GM12878 (cell line): ENCODE data around the gene MED13L. TPM values are rescaled to one million over a fixed set of nuclear protein-coding genes. Genes with fewer than 3 reads are reported as not detected.

Source experiments
- ATAC-seq: fragments of 200-7000 bp; cut with Tn5 transposase; 3 replicates; pipeline ENCODE4 v1.9.1; 2020; ENCODE audit warnings: mild to moderate bottlenecking, moderate library complexity
- BruUV-seq: library from RNA; stranded (reverse); fragments of 400-500 nt; replicated peaks from 2 replicates; lab custom pipeline; 2021; lab: Mats Ljungman, UMichigan
- CTCF ChIA-PET: fragments of 300-600 bp; sonication (Branson Sonifier 250); formaldehyde crosslinking; extraction: SDS; loops from one replicate; lab custom pipeline; 2021; ENCODE audit warnings: inconsistent platforms; lab: Yijun Ruan, JAX
- POLR2A ChIA-PET: fragments of 350-600 bp; formaldehyde crosslinking; extraction: SDS; loops from one replicate; lab custom pipeline; 2021; ENCODE audit warnings: inconsistent platforms; lab: Charles Lee
- RAD21 ChIA-PET: fragments of 300-600 bp; sonication (Branson Sonifier 250); formaldehyde crosslinking; loops from one replicate; lab custom pipeline; 2023; ENCODE audit warnings: antibody characterized with exemption; ENCODE audit not compliant: unreplicated experiment; lab: Charles Lee
- SMC1A ChIA-PET: fragments of 300-600 bp; sonication (Branson Sonifier 250); formaldehyde crosslinking; loops from one replicate; lab custom pipeline; 2023; ENCODE audit not compliant: unreplicated experiment, uncharacterized antibody; lab: Charles Lee
- DNase-seq: peaks from one replicate; pipeline ENCODE4 v3.0.0-alpha.2; 2011; ENCODE audit warnings: low read depth, low spot score
- FAIRE-seq: peaks from 3 replicates; lab custom pipeline; 2011; peaks lifted over from hg19 to GRCh38; lab: Jason Lieb, UNC
- H2AFZ ChIP-seq: 2 replicates; pipeline ENCODE4 v1.6.0; 2011; ENCODE audit warnings: low read depth, low read length, control low read depth; ENCODE audit not compliant: control insufficient read depth
- H3K27ac ChIP-seq: 2 replicates; pipeline ENCODE4 v1.5.1; 2011; ENCODE audit warnings: control low read depth; ENCODE audit not compliant: control insufficient read depth, insufficient read depth
- H3K27me3 ChIP-seq, 2 experiments: replicated peaks in 1 of 2; 2 replicates each; pipeline versions ENCODE4 v1.6.0 to v1.6.1; 2011; ENCODE audit warnings: low read length in 1 of 2; ENCODE audit not compliant: control insufficient read depth in 2 of 2, insufficient read depth in 2 of 2
- H3K36me3 ChIP-seq, 2 experiments: 2 replicates each; pipeline ENCODE4 v1.5.1; 2011; ENCODE audit warnings: low read length in 1 of 2; ENCODE audit not compliant: control insufficient read depth in 2 of 2, insufficient read depth in 2 of 2
- H3K4me1 ChIP-seq: 2 replicates; pipeline ENCODE4 v1.6.1; 2011; ENCODE audit warnings: mild to moderate bottlenecking, low read length, moderate library complexity, mixed read lengths; ENCODE audit not compliant: control insufficient read depth, insufficient read depth
- H3K4me2 ChIP-seq: 2 replicates; pipeline ENCODE4 v1.6.0; 2011; ENCODE audit warnings: control low read depth; ENCODE audit not compliant: control insufficient read depth, insufficient read depth
- H3K4me3 ChIP-seq: fragments of 200-600 bp; sonication (generic); 2 replicates; pipeline ENCODE4 v1.5.1; 2016
- H3K79me2 ChIP-seq: 2 replicates; pipeline ENCODE4 v1.6.0; 2011; ENCODE audit warnings: low read length; ENCODE audit not compliant: control insufficient read depth, insufficient read depth
- H3K9ac ChIP-seq: 2 replicates; pipeline ENCODE4 v1.8.0; 2011; ENCODE audit warnings: low read length, control low read depth, mixed read lengths; ENCODE audit not compliant: control insufficient read depth, insufficient read depth
- H3K9me3 ChIP-seq: replicated peaks from 3 replicates; pipeline ENCODE4 v1.5.1; 2011; ENCODE audit warnings: mild to moderate bottlenecking, low read length; ENCODE audit not compliant: control insufficient read depth, insufficient read depth
- H4K20me1 ChIP-seq: 2 replicates; pipeline ENCODE4 v1.6.0; 2011; ENCODE audit not compliant: control insufficient read depth, insufficient read depth
- BACH1 ChIP-seq: fragments of 450-650 bp; IDR thresholded peaks from 2 replicates; pipeline ENCODE4 v1.6.1; 2017; ENCODE audit warnings: mild to moderate bottlenecking, borderline replicate concordance
- BRCA1 ChIP-seq: IDR thresholded peaks from 2 replicates; pipeline ENCODE4 v1.6.1; 2011; ENCODE audit warnings: low read depth, low read length, improper control_type of control experiment
- CBFB ChIP-seq: IDR thresholded peaks from 2 replicates; pipeline ENCODE4 v1.6.1; 2016; ENCODE audit warnings: antibody characterized with exemption, low read depth
- GABPA ChIP-seq: IDR thresholded peaks from 2 replicates; pipeline ENCODE4 v1.6.1; 2014; ENCODE audit warnings: antibody characterized with exemption, low read depth, mild to moderate bottlenecking, inconsistent platforms
- HDAC6 ChIP-seq: fragments of 200-600 bp; sonication (generic); IDR thresholded peaks from one replicate; pipeline ENCODE4 v1.8.0; 2017; ENCODE audit warnings: antibody characterized with exemption; ENCODE audit not compliant: unreplicated experiment
- IKZF2 ChIP-seq, 2 experiments: fragments of 450-650 bp; IDR thresholded peaks; 2 replicates each; pipeline ENCODE4 v1.6.1; 2017; ENCODE audit warnings: mild to moderate bottlenecking in 2 of 2, moderate library complexity in 2 of 2
- MTA3 ChIP-seq: IDR thresholded peaks from 2 replicates; pipeline ENCODE4 v1.6.1; 2012; ENCODE audit warnings: low read length, inconsistent platforms, borderline replicate concordance
- NKRF ChIP-seq: fragments of 450-650 bp; conservative IDR thresholded peaks from 2 replicates; pipeline ENCODE4 v1.6.1; 2017; ENCODE audit warnings: mild to moderate bottlenecking, moderate library complexity
- STAT1 ChIP-seq: fragments of 450-650 bp; conservative IDR thresholded peaks from 2 replicates; pipeline ENCODE4 v1.6.1; 2014; ENCODE audit warnings: antibody characterized with exemption, mild to moderate bottlenecking
- TCF12 ChIP-seq: IDR thresholded peaks from 2 replicates; pipeline ENCODE4 v1.6.1; 2011; ENCODE audit warnings: low read depth, mild to moderate bottlenecking, low read length
- ZNF24 ChIP-seq: fragments of 450-650 bp; IDR thresholded peaks from 2 replicates; pipeline ENCODE4 v1.6.1; 2017; ENCODE audit warnings: antibody characterized with exemption, mild to moderate bottlenecking
- ZNF622 ChIP-seq: fragments of 450-650 bp; IDR thresholded peaks from 2 replicates; pipeline ENCODE4 v1.6.1; 2017; ENCODE audit warnings: mild to moderate bottlenecking, inconsistent platforms
- WGBS: methylation state at CpG from one replicate; pipeline ENCODE4 v1.1.6; 2016; ENCODE audit warnings: low lambda C conversion rate; ENCODE audit not compliant: insufficient replicate concordance, insufficient coverage; ENCODE audit errors: missing lambda C conversion rate; 5-methylcytosine and 5-hydroxymethylcytosine counted together
- in situ Hi-C: fragments of 300-500 bp; cut with MboI; formaldehyde crosslinking; loops from 9 replicates; pipeline ENCODE4 v1.14.3; 2018; ENCODE audit warnings: mixed read lengths
- intact Hi-C: fragments of 100-400 bp; cut with micrococcal nuclease; formaldehyde crosslinking; loops from one replicate; pipeline ENCODE4 v1.14.2; 2022; ENCODE audit not compliant: unreplicated experiment
- polyA plus RNA-seq, 11 experiments: library from polyadenylated mRNA; depleted of rRNA in 4 of 11; unstranded in 6 of 11; stranded (reverse) in 5 of 11; fragments of >200 nt; fragmentation: Nextera tagmentation in 4 of 11; fragmentation: Illumina TruSeq in 1 of 11; extraction: Ambion mirVana in 4 of 11; extraction: Trizol in 1 of 11; gene quantifications; 1 replicate in 1 of 11; 2 replicates in 10 of 11; pipeline versions ENCODE4 v1.2.1 to v1.2.3, GENCODE V29; 2011 to 2016; ENCODE audit warnings: inconsistent platforms in 2 of 11, missing spikeins in 2 of 11, low read depth in 1 of 11
- total RNA-seq, 4 experiments: library from RNA; depleted of rRNA in 3 of 4; stranded (reverse); fragments of >200 nt in 3 of 4; fragmentation: Illumina TruSeq in 1 of 4; extraction: Trizol in 1 of 4; gene quantifications; 2 replicates each; pipeline versions ENCODE4 v1.2.1 to v1.2.3, GENCODE V29; 2013 to 2021

MED13L gene
- total and polyA plus RNA-seq, 10 of the 15 experiments (the other 5 are each of a cell fraction or from before 2014, with no cell fraction given) = 3.7 to 30.1 (median 9.1) TPM

GRCh38 chr12:116267948-116268347, 9.5 kb downstream of the MED13L start:
- Histone ChIP-seq H2AFZ (no peak overlapping the region), H4K20me1 (peaks cover 4% of the 10 kb centered on the region; the same call in 1 of the 2 replicates), H3K27me3 (peaks cover 0 to 3% of the 10 kb centered on the region in 2 experiments; a peak in 1 of 4 replicates), H3K9ac (no peak overlapping the region), H3K4me2 (no peak overlapping the region), H3K4me3 (no peak overlapping the region), H3K79me2 (peaks cover 1% of the 10 kb centered on the region), H3K27ac (no peak overlapping the region), H3K9me3 (no peaks in the 10 kb centered on the region), H3K4me1 (no peaks in the 10 kb centered on the region), H3K36me3 (no peaks in the 10 kb centered on the region)
- intact Hi-C loops (loop anchor here (5.0 kb wide), 1 partner anchor 126 kb away; no protein-coding TSS in a partner anchor), in situ Hi-C loops (no loop called here)
- WGBS = 88% methylated on average over 1 of the region's 1 CpG
- ATAC-seq = no peak
- DNase-seq = no peak
- FAIRE-seq = no peak
- POLR2A ChIA-PET = interaction anchor here (0.7 kb wide), 1 partner anchor 8 kb away, joined by 4 read pairs; no protein-coding TSS in a partner anchor
- RAD21 ChIA-PET = no interaction called here
- no TSS peak for BruUV-seq
- SMC1A ChIA-PET = interaction anchor here (0.6 kb wide), 1 partner anchor 186 kb away, joined by 3 read pairs; no protein-coding TSS in a partner anchor
- CTCF ChIA-PET = interaction anchor here (0.6 to 1.1 kb wide), 5 partner anchors 8 to 270 kb away, joined by 3 read pairs; no protein-coding TSS in a partner anchor
- TF ChIP-seq IKZF2 (IDR thresholded peaks at IDR 0.05) (no peak), BACH1 (no peak), GABPA (no peak), MTA3 (no peak), NKRF (no peak), BRCA1 (no peak), STAT1 (no peak), HDAC6 (no peak), ZNF24 (no peak), CBFB (no peak), TCF12 (no peak), ZNF622 (no peak)
